HL-60 (cell line): ENCODE data around the gene ADAM22.

Experiments used
- DNase-seq, 2 experiments: peaks; one replicate each; pipeline ENCODE4 v3.0.0-alpha.2; 2010 to 2020; ENCODE audit warnings: low read depth in 1 of 2, low spot score in 1 of 2
- H3K27ac ChIP-seq: fragments of 250-450 bp; sonication (Bioruptor Pico); replicated peaks from 2 replicates; pipeline ENCODE4 v1.5.1; 2020; ENCODE audit warnings: mild to moderate bottlenecking, moderate library complexity
- H3K27me3 ChIP-seq: fragments of 250-450 bp; sonication (Bioruptor Pico); 2 replicates; pipeline ENCODE4 v1.5.1; 2021; ENCODE audit warnings: mild to moderate bottlenecking, moderate library complexity; ENCODE audit not compliant: insufficient read depth, poor library complexity, severe bottlenecking
- H3K4me3 ChIP-seq: replicated peaks from 2 replicates; pipeline ENCODE4 v1.5.1; 2011; ENCODE audit warnings: mild to moderate bottlenecking, control low read depth, low read length; ENCODE audit not compliant: insufficient read depth
- GABPA ChIP-seq: IDR thresholded peaks from 2 replicates; pipeline ENCODE4 v1.6.1; 2012; ENCODE audit warnings: low read depth
- POLR2AphosphoS5 ChIP-seq: IDR thresholded peaks from 2 replicates; pipeline ENCODE4 v1.6.1; 2012; ENCODE audit warnings: low read depth
- REST ChIP-seq: IDR thresholded peaks from 2 replicates; pipeline ENCODE4 v1.6.1; 2012; ENCODE audit warnings: low read depth; ENCODE audit not compliant: insufficient replicate concordance
- SPI1 ChIP-seq: IDR thresholded peaks from 2 replicates; pipeline ENCODE4 v1.6.1; 2012; ENCODE audit warnings: low read depth, mild to moderate bottlenecking, borderline replicate concordance
- TF ChIP-seq, protein P1 (sequence below): IDR thresholded peaks from one replicate; pipeline ENCODE4 v1.5.1; 2011; ENCODE audit warnings: low read length, control low read depth, inconsistent platforms; ENCODE audit not compliant: insufficient read depth

The ADAM22 gene

DNA sequence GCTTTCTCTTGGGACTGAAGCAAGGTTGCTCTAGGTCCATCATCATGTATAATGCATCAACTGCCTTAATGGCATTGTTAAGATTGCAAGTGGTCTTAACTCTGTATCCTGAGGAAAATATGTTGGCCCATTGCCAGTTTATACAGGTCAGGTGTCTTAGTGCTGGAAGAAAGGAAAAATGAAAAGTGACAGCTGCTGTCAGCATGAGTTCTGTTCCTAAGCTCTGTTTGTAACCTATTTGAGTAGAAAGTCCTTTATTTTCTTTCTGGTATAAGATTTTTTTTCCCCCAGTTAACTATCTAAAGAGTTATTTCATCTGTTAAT lies 158.6 kb downstream of the ADAM22 start:
- no peaks in the 10 kb centered on the region for H3K27me3 ChIP-seq
- H3K27ac ChIP-seq, result no peak overlapping the region
- TF ChIP-seq GABPA, result no peak
- TF ChIP-seq, protein P1, sequence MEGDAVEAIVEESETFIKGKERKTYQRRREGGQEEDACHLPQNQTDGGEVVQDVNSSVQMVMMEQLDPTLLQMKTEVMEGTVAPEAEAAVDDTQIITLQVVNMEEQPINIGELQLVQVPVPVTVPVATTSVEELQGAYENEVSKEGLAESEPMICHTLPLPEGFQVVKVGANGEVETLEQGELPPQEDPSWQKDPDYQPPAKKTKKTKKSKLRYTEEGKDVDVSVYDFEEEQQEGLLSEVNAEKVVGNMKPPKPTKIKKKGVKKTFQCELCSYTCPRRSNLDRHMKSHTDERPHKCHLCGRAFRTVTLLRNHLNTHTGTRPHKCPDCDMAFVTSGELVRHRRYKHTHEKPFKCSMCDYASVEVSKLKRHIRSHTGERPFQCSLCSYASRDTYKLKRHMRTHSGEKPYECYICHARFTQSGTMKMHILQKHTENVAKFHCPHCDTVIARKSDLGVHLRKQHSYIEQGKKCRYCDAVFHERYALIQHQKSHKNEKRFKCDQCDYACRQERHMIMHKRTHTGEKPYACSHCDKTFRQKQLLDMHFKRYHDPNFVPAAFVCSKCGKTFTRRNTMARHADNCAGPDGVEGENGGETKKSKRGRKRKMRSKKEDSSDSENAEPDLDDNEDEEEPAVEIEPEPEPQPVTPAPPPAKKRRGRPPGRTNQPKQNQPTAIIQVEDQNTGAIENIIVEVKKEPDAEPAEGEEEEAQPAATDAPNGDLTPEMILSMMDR, result no peak
- H3K4me3 ChIP-seq, result no peak overlapping the region
- no peak for DNase-seq

DNA sequence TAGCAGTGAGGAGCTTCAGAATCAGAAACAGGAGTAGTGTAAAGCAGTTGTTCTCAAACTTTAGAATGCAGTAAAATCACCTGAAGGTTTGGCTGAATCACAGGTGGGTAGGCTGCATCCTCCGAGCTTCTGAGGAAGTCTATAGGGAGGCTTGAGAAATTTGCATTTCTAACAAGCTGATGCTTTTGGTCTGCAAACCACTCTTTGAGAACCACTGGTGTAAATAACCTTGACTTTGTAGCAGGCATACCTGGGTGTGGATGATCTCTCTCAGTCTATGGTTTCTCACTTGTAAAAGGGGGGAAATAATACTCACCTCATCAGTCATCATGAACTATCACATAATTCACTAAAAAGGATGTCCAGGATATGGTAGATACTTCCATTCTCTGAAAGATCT lies 167.7 kb downstream of the ADAM22 start:
- TF ChIP-seq SPI1 (no peak), POLR2AphosphoS5 (no peak), GABPA (no peak), REST (no peak)
- TF ChIP-seq, protein P1, result no peak
- DNase-seq, result no peak
- Histone ChIP-seq H3K4me3 (no peak overlapping the region), H3K27ac (no peak overlapping the region), H3K27me3 (peaks cover 2% of the 10 kb centered on the region)

- DNase-seq, result no peak
- Histone ChIP-seq H3K27me3 (peaks cover 2% of the 10 kb centered on the region), H3K27ac (no peak overlapping the region), H3K4me3 (no peak overlapping the region)
- TF ChIP-seq POLR2AphosphoS5 (no peak), REST (no peak), SPI1 (no peak), GABPA (no peak)
- TF ChIP-seq, protein P1, result no peak
Observed at GRCh38 chr7:88102675-88103074, 168.6 kb downstream of the ADAM22 start.

GRCh38 chr7:88104732-88105131 lies 170.7 kb downstream of the ADAM22 start:
- Histone ChIP-seq H3K4me3 (no peak overlapping the region), H3K27me3 (peaks cover 2% of the 10 kb centered on the region), H3K27ac (no peak overlapping the region)
- no peak for TF ChIP-seq GABPA
- no peak for TF ChIP-seq SPI1
- no peak for TF ChIP-seq REST
- no peak for TF ChIP-seq POLR2AphosphoS5
- TF ChIP-seq, protein P1, result no peak
- no peak for DNase-seq
